CD4-positive, CD25-positive, alpha-beta regulatory T cell (primary cell): ENCODE results near the gene WDR46. TPM values are rescaled to one million over a fixed set of nuclear protein-coding genes. Genes with fewer than 3 reads are reported as not detected.
"Not testable (repeated sequence)": the region's sequence is repeated elsewhere in the genome, so short reads cannot be mapped to it uniquely, and the experiment has no call there.

Experiments
- ATAC-seq, 2 donors: fragments of 150-1000 bp; cut with Tn5 transposase; one replicate each; pipeline ENCODE4 v1.10.0; 2021; ENCODE audit warnings: low read depth in 2 of 2, moderate number of reproducible peaks in 2 of 2, moderate library complexity in 1 of 2
- DNase-seq, 3 donors: peaks; one replicate each; pipeline versions ENCODE4 v3.0.0 to v3.0.0-alpha.2; 2012 to 2022; ENCODE audit warnings: mixed read lengths in 1 of 3
- H3K27ac ChIP-seq: one replicate; pipeline ENCODE4 v1.7.0; 2013; ENCODE audit warnings: mild to moderate bottlenecking, low read length; ENCODE audit not compliant: insufficient read depth, poor library complexity, severe bottlenecking
- H3K27me3 ChIP-seq: one replicate; pipeline ENCODE4 v1.7.0; 2013; ENCODE audit warnings: low read length; ENCODE audit not compliant: control insufficient read depth, insufficient read depth
- H3K36me3 ChIP-seq: one replicate; pipeline ENCODE4 v1.7.0; 2013; ENCODE audit warnings: mild to moderate bottlenecking, low read length, moderate library complexity; ENCODE audit not compliant: control insufficient read depth, insufficient read depth
- H3K4me1 ChIP-seq: 2 replicates; pipeline ENCODE4 v1.7.0; 2013; ENCODE audit warnings: mild to moderate bottlenecking, low read length; ENCODE audit not compliant: insufficient read depth, control insufficient read depth, poor library complexity, severe bottlenecking
- H3K4me3 ChIP-seq: one replicate; pipeline ENCODE4 v1.7.0; 2013; ENCODE audit warnings: low read depth, mild to moderate bottlenecking, low read length, moderate library complexity
- H3K9me3 ChIP-seq, 2 experiments: 1 replicate in 1 of 2; 2 replicates in 1 of 2; pipeline ENCODE4 v1.7.0; 2013; ENCODE audit warnings: low read length in 2 of 2, mild to moderate bottlenecking in 1 of 2, moderate library complexity in 1 of 2; ENCODE audit not compliant: control insufficient read depth in 2 of 2
- H3K27ac Mint-ChIP-seq, 3 donors: one replicate each; pipeline ENCODE4 v1.8.0; 2020 to 2022; ENCODE audit warnings: mild to moderate bottlenecking in 3 of 3, mixed read lengths in 3 of 3, moderate library complexity in 2 of 3
- H3K27me3 Mint-ChIP-seq: one replicate; pipeline ENCODE4 v1.8.0; 2022; ENCODE audit warnings: mild to moderate bottlenecking, mixed read lengths
- H3K36me3 Mint-ChIP-seq: one replicate; pipeline ENCODE4 v1.8.0; 2020; ENCODE audit warnings: mixed read lengths
- H3K4me1 Mint-ChIP-seq, 4 donors: one replicate each; pipeline ENCODE4 v1.8.0; 2020 to 2022; ENCODE audit warnings: mixed read lengths in 4 of 4, mild to moderate bottlenecking in 1 of 4
- H3K4me3 Mint-ChIP-seq, 4 donors: one replicate each; pipeline ENCODE4 v1.8.0; 2020 to 2022; ENCODE audit warnings: mild to moderate bottlenecking in 4 of 4, mixed read lengths in 4 of 4, moderate library complexity in 3 of 4
- H3K9me3 Mint-ChIP-seq, 7 donors: one replicate each; pipeline ENCODE4 v1.8.0; 2020 to 2022; ENCODE audit warnings: mixed read lengths in 7 of 7, mild to moderate bottlenecking in 3 of 7, moderate library complexity in 2 of 7
- polyA plus RNA-seq, 4 donors: library from polyadenylated mRNA; unstranded; fragments of 300-500 nt; fragmentation: Illumina TruSeq; gene quantifications; one replicate each; pipeline ENCODE4 v1.2.3, GENCODE V29; 2021
- total RNA-seq: library from RNA; stranded (reverse); gene quantifications from one replicate; pipeline ENCODE4 v1.2.3, GENCODE V29; 2022

Gene WDR46
- total and polyA plus RNA-seq, 5 donors from 2014 or later, result 31.5 to 54.0 (median 50.8) TPM

DNA sequence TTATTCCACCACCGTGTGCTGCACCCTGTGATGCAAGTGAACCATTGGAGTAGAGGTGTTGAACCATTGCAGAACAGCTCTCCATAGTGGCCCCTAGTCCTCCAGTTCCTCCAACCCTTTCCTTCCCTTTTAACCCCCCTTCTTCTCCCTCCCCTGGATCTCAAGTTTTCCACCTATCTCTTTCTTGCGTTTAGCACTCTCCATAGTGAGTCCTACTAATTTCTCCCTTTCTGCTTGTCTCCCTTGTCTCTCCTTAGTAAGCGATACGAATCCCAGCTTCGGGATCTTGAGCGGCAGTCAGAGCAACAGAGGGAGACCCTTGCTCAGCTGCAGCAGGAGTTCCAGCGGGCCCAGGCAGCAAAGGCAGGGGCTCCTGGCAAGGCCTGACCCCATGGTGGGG is 1.4 kb upstream of the WDR46 start:
- no peaks in the 10 kb centered on the region for H3K27me3 Mint-ChIP-seq
- Histone ChIP-seq H3K4me3 (peak overlapping the region; percentile 88), H3K27me3 (no peaks in the 10 kb centered on the region), H3K36me3 (peaks cover 43% of the 10 kb centered on the region), H3K9me3 (no peaks in the 10 kb centered on the region), H3K4me1 (peaks cover 26% of the 10 kb centered on the region), H3K27ac (no peak overlapping the region)
- ATAC-seq (no peak), DNase-seq (no peak)
- no peaks in the 10 kb centered on the region for H3K9me3 Mint-ChIP-seq
- H3K4me1 Mint-ChIP-seq, result peaks cover 13 to 57% (median 29%) of the 10 kb centered on the region in 4 donors
- H3K36me3 Mint-ChIP-seq, result peaks cover 20% of the 10 kb centered on the region
- peak overlapping the region in 1 of 3 donors; percentile 89 for H3K27ac Mint-ChIP-seq
- peak overlapping the region; percentile 93 to 99 (median 98) for H3K4me3 Mint-ChIP-seq

DNA sequence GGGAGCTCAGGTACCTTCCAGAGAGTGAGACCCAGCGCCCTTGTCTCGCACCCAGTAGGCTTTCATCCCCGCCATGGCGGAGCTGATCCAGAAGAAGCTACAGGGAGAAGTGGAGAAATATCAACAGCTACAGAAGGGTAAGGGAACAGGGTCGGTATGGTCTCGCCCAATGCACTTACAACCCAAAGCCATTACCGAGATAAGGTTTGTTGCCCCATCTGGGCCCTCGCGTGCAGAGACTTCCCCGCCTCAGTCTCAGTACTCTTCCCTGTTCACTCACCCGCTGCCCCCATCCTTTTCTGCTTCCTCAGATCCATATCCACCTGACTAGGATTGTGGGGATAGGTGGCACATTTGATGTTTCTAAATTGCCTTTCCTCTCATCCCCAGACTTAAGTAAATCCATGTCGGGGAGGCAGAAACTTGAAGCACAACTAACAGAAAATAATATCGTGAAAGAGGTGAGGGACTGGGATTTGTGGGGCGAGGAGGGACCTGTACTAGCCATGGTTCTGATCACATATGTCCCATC is 811 bp upstream of the WDR46 start:
- peaks cover 20% of the 10 kb centered on the region for H3K36me3 Mint-ChIP-seq
- Histone ChIP-seq H3K4me3 (peak overlapping the region; percentile 88), H3K27ac (peak overlapping the region; percentile 81), H3K27me3 (no peaks in the 10 kb centered on the region), H3K4me1 (peaks cover 26% of the 10 kb centered on the region), H3K9me3 (no peaks in the 10 kb centered on the region), H3K36me3 (peaks cover 37% of the 10 kb centered on the region)
- H3K27ac Mint-ChIP-seq, result peak overlapping the region; percentile 89 to 98 (median 95)
- ATAC-seq, result peak in 1 of 2 donors; percentile 3
- peak overlapping the region; percentile 93 to 99 (median 98) for H3K4me3 Mint-ChIP-seq
- no peaks in the 10 kb centered on the region for H3K9me3 Mint-ChIP-seq
- H3K27me3 Mint-ChIP-seq, result no peaks in the 10 kb centered on the region
- peaks cover 13 to 57% (median 29%) of the 10 kb centered on the region in 4 donors for H3K4me1 Mint-ChIP-seq
- no peak for DNase-seq

DNA sequence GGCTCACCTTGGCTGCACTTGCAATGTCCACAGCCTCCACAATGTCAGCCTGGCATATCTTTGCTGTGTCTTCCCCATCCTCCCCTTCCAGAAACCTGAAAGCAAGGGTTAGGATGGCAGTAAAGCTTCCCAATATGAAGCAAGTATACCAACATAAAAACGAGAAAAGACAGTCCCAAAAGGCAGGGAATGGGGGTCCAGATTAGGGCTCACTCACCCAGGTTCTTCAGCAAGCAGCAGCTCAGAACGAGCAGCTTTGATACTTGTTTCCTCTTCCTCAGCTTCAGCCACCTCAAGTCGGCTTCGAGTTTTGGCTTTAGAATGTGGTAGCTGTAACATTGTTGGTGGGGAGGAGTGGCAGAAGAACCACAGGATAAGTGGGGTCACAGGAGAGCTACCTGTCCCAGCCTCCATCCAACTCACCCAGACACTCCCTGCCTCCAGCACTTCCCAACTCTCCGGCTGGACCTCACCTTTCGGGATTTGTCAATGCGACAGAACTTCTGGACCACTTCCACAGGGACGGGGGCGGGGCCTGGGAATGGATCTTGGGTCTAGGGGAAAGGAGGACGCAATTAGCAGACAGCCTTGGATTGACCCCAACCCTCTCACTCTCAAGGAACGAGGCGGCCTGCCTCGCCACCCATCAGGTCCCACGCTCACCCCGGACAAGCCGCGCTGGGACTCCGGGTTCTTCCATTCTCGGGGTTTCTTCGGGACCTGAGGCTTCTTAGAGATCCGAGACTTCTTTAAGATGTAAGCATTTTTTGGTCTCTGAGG is 708 bp downstream of the WDR46 start:
- no peak for ATAC-seq
- Mint-ChIP-seq H3K9me3 (no peaks in the 10 kb centered on the region), H3K27me3 (no peaks in the 10 kb centered on the region), H3K36me3 (peaks cover 19% of the 10 kb centered on the region), H3K4me3 (peak overlapping the region; percentile 93 to 99 (median 98)), H3K4me1 (peaks cover 13 to 53% (median 27%) of the 10 kb centered on the region in 4 donors), H3K27ac (peak overlapping the region; percentile 89 to 98 (median 95))
- no peak for DNase-seq
- Histone ChIP-seq H3K27ac (peak overlapping the region; percentile 81), H3K9me3 (no peaks in the 10 kb centered on the region), H3K36me3 (peaks cover 38% of the 10 kb centered on the region), H3K4me1 (peaks cover 26% of the 10 kb centered on the region), H3K4me3 (peak overlapping the region; percentile 88), H3K27me3 (no peaks in the 10 kb centered on the region)

GRCh38 chr6:33286946-33287914 is 1.8 kb downstream of the WDR46 start:
- Histone ChIP-seq H3K36me3 (peaks cover 37% of the 10 kb centered on the region), H3K27ac (no peak overlapping the region), H3K9me3 (no peaks in the 10 kb centered on the region), H3K4me3 (no peak overlapping the region), H3K27me3 (no peaks in the 10 kb centered on the region), H3K4me1 (peaks cover 26% of the 10 kb centered on the region)
- H3K9me3 Mint-ChIP-seq, result no peaks in the 10 kb centered on the region
- ATAC-seq (no peak), DNase-seq (no peak)
- peaks cover 19% of the 10 kb centered on the region for H3K36me3 Mint-ChIP-seq
- peaks cover 13 to 50% (median 27%) of the 10 kb centered on the region in 4 donors for H3K4me1 Mint-ChIP-seq
- peak overlapping the region; percentile 90 to 99 (median 96) for H3K4me3 Mint-ChIP-seq
- peak overlapping the region in 1 of 3 donors; percentile 69 for H3K27ac Mint-ChIP-seq
- H3K27me3 Mint-ChIP-seq, result no peaks in the 10 kb centered on the region

- ATAC-seq, H3K9me3 ChIP-seq, H3K4me3 Mint-ChIP-seq, H3K27ac ChIP-seq, H3K27me3 ChIP-seq, DNase-seq, H3K9me3 Mint-ChIP-seq, H3K27me3 Mint-ChIP-seq, H3K4me3 ChIP-seq: not testable (repeated sequence)
- Mint-ChIP-seq H3K4me1 (peaks cover 9 to 44% (median 19%) of the 10 kb centered on the region in 4 donors), H3K27ac (peak overlapping the region in 1 of 3 donors; percentile 20), H3K36me3 (peaks cover 19% of the 10 kb centered on the region)
- Histone ChIP-seq H3K4me1 (peaks cover 21% of the 10 kb centered on the region), H3K36me3 (peaks cover 37% of the 10 kb centered on the region)
These were observed 3.8 kb downstream of the WDR46 start for GRCh38 chr6:33285214-33285613.

GRCh38 chr6:33280539-33280938 is 8.5 kb downstream of the WDR46 start:
- H3K4me3 Mint-ChIP-seq, result peak overlapping the region in 1 of 4 donors; percentile 94
- Histone ChIP-seq H3K36me3 (peaks cover 40% of the 10 kb centered on the region), H3K27ac (no peak overlapping the region), H3K27me3 (no peaks in the 10 kb centered on the region), H3K4me3 (no peak overlapping the region), H3K9me3 (no peaks in the 10 kb centered on the region), H3K4me1 (peaks cover 42% of the 10 kb centered on the region)
- H3K36me3 Mint-ChIP-seq, result peaks cover 7% of the 10 kb centered on the region
- no peaks in the 10 kb centered on the region for H3K27me3 Mint-ChIP-seq
- peaks cover 0 to 44% (median 11%) of the 10 kb centered on the region in 4 donors for H3K4me1 Mint-ChIP-seq
- DNase-seq (no peak), ATAC-seq (no peak)
- H3K27ac Mint-ChIP-seq, result peak overlapping the region in 2 of 3 donors; percentile 77 to 82
- no peaks in the 10 kb centered on the region for H3K9me3 Mint-ChIP-seq

DNA sequence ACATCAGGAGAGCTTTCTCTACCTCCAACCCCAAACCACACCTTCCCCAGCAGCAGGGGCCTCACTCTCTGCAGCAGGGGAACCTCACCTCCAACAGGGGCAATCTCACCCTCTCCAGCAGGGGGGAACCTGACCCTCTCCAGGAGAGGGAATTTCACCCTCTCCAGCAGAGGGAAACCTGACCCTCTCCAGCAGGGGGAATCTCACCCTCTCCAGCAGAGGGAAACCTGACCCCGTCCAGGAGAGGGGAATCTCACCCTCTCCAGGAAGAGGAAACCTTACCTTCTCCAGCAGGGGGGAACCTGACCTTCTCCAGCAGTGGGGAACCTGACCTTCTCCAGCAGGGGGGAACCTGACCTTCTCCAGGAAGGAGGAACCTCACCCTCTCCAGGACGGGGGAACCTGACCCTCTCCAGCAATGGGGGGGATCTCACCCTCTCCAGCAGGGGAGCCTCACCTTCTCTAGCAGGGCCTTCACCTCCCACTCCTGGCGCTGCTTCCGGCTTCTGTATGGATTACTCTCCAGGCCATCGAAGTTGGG is 9.0 kb downstream of the WDR46 start:
- H3K4me1 Mint-ChIP-seq, result peaks cover 0 to 49% (median 13%) of the 10 kb centered on the region in 4 donors
- peak overlapping the region in 1 of 3 donors; percentile 82 for H3K27ac Mint-ChIP-seq
- no peaks in the 10 kb centered on the region for H3K9me3 Mint-ChIP-seq
- no peak for ATAC-seq
- no peaks in the 10 kb centered on the region for H3K27me3 Mint-ChIP-seq
- peak overlapping the region in 2 of 4 donors; percentile 46 to 94 for H3K4me3 Mint-ChIP-seq
- H3K36me3 ChIP-seq, result peaks cover 45% of the 10 kb centered on the region
- no peaks in the 10 kb centered on the region for H3K27me3 ChIP-seq
- H3K36me3 Mint-ChIP-seq, result peaks cover 8% of the 10 kb centered on the region
- H3K4me3 ChIP-seq, result no peak overlapping the region
- no peak for DNase-seq
- no peak overlapping the region for H3K27ac ChIP-seq
- peaks cover 47% of the 10 kb centered on the region for H3K4me1 ChIP-seq
- no peaks in the 10 kb centered on the region for H3K9me3 ChIP-seq
